GM15510 (cell line): ENCODE data around the gene PNPLA3.

Experiments used
- POLR2A ChIP-seq: IDR thresholded peaks from 3 replicates; pipeline ENCODE4 v1.6.1; 2011; ENCODE audit warnings: borderline replicate concordance; ENCODE audit not compliant: insufficient read length; ENCODE audit errors: extremely low read depth

Gene PNPLA3

DNA sequence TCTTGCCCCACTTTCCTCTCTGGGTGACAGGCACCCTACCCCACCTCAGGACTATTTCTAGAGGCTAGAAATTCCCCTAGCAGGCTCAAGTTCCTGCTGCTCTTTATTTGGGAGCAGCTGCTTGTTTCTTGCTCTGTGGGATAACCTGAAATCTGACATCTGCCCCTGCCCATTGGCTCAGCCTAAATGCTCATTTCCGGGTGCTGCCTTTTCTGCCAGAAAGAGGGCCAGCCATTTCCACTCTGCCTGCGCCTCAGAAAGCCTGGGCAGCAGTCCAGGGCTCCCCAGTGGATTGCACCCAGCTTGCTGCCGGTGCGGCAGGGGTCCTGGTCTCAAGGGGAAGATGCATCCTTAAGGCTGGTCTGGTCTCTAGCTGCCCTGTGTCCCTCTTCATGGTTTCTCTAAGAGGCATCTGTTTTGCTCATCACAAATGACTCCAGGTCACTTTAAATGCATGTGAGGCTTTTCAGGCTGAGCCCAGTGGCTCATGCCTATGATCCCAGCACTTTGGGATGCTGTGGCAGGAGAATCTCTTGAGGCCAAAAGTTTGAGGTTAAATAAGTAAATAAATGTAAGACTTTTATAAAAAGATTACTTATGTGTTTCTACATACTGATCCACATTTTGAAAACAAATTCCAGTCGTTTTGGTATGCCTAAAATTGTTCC, 21.5 kb upstream of the PNPLA3 start:
- TF ChIP-seq POLR2A = no peak

GRCh38 chr22:43905681-43906080, 17.9 kb upstream of the PNPLA3 start:
- TF ChIP-seq POLR2A = no peak

DNA sequence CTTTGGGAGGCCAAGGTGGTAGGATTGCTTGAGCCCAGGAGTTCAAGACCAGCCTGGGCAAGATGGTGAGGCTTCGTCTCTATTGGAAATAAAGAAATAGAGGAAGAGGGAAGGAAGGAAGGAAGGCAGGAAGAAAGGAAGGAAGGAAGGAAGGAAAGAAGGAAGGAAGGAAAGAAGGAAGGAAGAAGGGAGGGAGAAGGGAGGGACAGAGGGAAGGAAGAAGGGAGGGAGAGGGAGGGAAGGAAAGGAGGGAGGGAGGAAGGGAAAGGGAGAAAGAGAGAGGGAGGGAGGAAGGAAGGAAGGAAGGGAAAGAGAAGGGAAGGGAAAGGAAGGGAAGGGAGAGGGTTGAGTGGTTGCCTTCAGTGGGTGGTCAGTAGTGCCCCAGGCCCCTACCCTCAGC, 13.9 kb upstream of the PNPLA3 start:
- TF ChIP-seq POLR2A = no peak

DNA sequence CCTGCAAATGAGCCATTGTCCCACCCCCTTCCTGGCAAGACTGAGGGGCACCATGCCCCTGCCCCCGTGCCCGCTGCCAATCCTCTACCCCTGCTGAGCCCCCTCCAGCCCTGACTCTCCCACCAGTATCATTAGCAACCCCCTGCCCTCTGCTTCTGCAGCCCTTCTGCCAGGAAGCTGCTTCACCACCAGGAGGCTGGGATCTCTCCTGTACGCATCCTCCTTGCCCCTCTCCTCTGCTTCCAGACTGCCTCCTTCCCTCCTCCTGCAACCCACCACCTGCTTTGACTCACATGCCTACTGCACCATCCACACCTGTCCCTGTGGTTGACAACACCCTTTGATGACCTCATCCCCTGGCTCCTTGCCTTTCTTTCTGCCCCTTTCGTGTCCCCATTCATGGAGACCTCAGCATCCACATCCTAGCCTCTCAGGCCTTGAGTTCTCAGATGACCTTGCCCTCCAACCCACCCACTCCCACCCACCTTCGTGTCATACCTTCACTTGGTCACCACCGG, 13.4 kb upstream of the PNPLA3 start:
- no peak for TF ChIP-seq POLR2A

DNA sequence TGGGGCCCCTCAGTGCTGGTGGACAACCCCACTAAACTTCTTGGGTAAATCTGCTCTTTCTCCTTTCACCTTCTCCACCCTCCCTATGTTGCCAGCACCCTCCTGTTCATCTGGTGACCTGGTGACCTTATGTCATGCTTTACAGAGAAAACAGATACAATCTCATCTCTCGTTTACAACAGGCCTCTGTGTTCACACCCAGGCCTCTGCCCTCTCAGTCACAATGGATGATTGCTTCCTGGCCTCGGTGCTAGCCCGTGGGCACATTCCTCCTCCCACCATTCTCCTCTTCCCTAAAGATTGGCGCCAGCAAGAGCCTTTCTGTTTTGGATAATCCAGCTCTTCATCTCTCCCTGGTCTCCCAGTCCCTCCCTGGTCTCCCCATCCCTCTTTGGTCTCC, 12.3 kb upstream of the PNPLA3 start:
- TF ChIP-seq POLR2A = no peak

- no peak for TF ChIP-seq POLR2A
Observed at GRCh38 chr22:43917521-43917920, 6.1 kb upstream of the PNPLA3 start.

DNA sequence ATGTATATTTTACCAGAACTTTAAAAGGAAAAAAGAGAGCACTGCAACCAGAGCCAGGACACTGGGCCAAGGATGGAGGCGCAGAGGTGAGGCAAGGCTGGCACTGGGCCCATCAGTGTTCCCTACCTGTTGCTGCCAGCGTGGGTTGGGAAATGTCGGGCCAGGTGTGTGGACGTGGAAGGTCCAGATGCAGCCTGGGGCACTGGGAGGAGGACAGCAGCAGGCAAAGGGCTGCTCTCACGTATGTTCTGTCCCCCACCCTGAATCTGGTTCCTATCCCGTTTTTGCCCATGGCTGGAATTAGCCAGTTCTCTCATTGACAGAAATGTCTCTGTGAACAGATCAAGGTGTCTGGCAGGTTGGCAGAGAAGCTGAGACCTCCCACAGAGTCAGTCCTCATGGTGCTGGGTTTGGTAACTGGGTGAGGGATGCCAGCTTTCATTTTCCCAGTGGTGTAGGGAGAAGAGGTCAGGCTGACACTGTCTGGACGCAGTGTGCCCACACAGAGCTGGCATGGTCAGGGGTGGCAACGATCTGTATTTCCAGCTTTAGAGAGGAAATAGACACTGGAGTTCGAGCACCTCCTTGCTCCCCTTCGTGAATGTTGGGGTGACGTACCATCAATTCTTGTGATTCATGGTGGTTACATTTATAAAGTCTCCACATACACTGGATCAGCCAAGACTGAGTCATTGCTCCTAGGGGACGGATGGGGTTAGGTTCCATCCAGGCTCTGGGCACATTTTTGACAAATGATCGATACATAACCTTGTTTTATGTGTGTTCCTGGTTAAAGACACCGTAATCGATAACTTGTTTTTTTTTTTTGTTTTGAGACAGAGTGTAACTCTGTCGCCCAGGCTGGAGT, 4.3 kb upstream of the PNPLA3 start:
- TF ChIP-seq POLR2A = no peak

GRCh38 chr22:43921370-43921769, 2.2 kb upstream of the PNPLA3 start:
- no peak for TF ChIP-seq POLR2A

GRCh38 chr22:43922123-43922522, 1.5 kb upstream of the PNPLA3 start:
- TF ChIP-seq POLR2A = no peak

DNA sequence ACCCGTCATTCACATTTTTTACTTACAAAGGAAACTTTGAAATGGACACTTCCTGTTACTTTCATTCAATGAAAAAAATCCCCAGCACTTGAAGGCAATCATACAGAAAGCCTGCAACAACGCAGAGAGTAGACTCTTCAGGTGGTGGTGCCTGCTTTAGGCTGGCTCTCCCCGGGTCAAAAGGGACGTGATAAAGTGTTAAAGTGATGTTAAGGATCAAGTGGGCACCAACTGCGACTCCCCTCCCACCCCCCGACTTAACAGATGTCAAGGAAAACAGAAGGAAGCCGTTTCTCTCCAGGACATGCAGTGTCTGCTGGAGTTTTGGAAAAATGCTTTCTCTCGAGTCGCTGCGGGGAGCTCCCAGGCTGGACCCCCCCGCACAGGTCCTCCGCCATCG, 414 bp upstream of the PNPLA3 start:
- no peak for TF ChIP-seq POLR2A

DNA sequence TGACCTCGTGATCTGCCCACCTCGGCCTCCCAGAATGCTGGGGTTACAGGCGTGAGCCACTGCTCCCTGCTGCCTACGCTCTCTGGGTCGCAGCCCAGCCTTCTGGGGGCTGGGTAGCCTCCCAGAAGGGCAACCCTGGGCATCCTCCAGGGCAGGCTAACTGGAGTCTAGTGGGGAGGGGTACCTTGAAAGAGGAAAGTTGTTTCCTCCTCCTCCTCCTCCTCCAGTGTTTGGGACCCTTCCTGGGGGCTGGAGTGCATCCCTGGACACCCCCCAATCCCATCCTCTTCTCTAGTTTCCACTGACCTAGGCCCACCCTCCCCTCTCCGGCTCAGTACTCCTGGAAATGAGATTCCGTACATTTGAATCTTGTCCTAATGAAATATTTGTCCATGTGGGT, 1.3 kb downstream of the PNPLA3 start:
- no peak for TF ChIP-seq POLR2A

- TF ChIP-seq POLR2A = no peak
Observed at GRCh38 chr22:43925433-43926348, 2.1 kb downstream of the PNPLA3 start.

DNA sequence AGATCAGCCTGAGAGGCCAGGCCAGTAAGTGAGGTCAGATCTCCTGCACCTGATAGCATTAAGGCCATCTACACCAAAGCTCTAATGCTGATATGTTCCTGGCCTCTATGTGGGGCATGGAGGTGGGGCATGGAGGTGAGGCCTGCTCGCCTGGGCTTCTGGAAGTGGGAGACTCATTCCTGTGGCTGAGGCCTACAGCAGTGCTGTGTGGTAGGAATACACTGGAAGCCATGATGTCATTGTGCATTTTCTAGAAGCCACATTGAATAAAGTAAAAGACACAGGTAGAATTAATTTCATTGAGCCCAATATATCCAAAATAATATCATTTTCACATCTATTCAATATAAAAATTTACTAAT, 2.7 kb downstream of the PNPLA3 start:
- TF ChIP-seq POLR2A = no peak

DNA sequence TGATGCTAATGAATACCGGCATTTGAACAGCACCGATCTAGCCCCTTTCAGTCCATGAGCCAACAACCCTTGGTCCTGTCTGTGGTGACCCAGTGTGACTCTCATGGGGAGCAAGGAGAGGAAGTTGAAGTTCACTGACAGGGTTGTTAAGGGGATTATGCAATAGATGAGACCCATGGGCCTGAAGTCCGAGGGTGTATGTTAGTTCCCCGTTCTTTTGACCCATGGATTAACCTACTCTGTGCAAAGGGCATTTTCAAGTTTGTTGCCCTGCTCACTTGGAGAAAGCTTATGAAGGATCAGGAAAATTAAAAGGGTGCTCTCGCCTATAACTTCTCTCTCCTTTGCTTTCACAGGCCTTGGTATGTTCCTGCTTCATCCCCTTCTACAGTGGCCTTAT, 4.9 kb downstream of the PNPLA3 start:
- no peak for TF ChIP-seq POLR2A

DNA sequence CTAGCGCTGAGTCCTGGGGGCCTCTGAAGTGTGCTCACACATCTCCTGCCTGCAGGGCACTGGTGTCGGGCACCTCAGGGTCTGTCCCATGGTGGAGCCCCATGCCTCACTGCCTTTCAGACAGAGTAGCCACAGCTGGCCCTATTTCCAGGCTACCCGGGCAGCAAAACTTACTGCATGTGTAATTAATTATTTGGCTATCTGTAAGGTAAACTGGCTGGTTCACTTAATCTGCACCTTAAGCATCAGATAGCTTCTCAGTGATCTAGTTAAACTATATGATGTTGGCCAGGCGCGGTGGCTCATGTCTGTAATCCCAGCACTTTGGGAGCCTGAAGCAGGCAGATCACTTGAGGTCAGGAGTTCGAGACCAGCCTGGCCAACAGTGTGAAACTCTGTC, 5.3 kb downstream of the PNPLA3 start:
- TF ChIP-seq POLR2A = no peak
